GM18499 (cell line): ENCODE measurements around the gene SCYGR2.

ENCODE experiments used
- ATAC-seq: cut with Tn5 transposase; IDR thresholded peaks from one replicate; pipeline ENCODE4 v1.9.1; 2021; ENCODE audit warnings: moderate number of reproducible peaks; ENCODE audit not compliant: insufficient read depth, unreplicated experiment

Gene SCYGR2

GRCh38 chr2:227612546-227613271 lies 14.0 kb downstream of the SCYGR2 start:
- no peak for ATAC-seq

GRCh38 chr2:227613272-227613660 lies 14.6 kb downstream of the SCYGR2 start:
- ATAC-seq = no peak

- ATAC-seq = no peak
These were observed 15.6 kb downstream of the SCYGR2 start for GRCh38 chr2:227614246-227614645.

DNA sequence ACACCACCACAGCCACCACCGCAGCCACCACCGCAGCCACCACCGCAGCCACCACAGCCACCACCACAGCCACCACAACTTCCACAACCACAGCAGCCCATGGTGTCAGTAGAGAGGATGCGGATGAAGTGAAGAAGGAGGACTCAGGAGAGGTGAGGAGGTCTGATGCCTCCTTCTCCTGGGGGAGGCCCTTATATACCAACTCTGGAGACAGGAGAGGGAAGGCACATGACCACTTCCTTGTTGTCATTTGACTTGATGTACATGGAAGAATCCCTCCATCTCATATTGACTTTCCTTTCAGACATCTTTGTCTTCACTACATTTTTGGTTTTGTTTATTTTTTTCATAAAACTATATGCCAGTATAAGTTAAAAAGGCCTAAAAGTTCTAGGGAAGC lies 16.0 kb downstream of the SCYGR2 start, which contains the start of gene SCYGR3:
Gene SCYGR3, minus strand, starts transcription at position 101 of the 400 bp plus-strand sequence. Its CDS starts 0 bp downstream, at position 101.
- ATAC-seq = no peak

DNA sequence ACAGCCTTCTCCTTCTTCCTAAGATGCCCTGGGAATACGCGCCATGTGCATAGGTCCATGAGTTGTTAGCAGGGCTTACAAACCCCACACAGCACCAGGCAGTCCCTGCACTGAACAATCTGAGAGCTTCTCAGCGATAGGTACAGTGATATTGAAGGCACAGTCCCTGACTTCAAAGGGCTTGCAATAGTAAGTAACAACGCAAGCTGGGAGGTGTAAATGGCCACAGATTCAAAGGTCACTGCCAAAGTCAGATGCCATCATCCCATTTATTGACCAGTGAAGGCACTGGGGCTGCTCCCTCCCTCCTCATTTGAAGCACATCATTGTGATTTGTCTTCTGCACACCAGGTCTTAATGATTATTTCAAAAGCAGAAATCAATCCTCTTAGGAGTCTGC lies 16.5 kb downstream of the SCYGR2 start:
- no peak for ATAC-seq

GRCh38 chr2:227615906-227616305 lies 17.2 kb downstream of the SCYGR2 start:
- ATAC-seq = no peak

- ATAC-seq = no peak
These were observed 17.9 kb downstream of the SCYGR2 start for GRCh38 chr2:227616631-227617030.

DNA sequence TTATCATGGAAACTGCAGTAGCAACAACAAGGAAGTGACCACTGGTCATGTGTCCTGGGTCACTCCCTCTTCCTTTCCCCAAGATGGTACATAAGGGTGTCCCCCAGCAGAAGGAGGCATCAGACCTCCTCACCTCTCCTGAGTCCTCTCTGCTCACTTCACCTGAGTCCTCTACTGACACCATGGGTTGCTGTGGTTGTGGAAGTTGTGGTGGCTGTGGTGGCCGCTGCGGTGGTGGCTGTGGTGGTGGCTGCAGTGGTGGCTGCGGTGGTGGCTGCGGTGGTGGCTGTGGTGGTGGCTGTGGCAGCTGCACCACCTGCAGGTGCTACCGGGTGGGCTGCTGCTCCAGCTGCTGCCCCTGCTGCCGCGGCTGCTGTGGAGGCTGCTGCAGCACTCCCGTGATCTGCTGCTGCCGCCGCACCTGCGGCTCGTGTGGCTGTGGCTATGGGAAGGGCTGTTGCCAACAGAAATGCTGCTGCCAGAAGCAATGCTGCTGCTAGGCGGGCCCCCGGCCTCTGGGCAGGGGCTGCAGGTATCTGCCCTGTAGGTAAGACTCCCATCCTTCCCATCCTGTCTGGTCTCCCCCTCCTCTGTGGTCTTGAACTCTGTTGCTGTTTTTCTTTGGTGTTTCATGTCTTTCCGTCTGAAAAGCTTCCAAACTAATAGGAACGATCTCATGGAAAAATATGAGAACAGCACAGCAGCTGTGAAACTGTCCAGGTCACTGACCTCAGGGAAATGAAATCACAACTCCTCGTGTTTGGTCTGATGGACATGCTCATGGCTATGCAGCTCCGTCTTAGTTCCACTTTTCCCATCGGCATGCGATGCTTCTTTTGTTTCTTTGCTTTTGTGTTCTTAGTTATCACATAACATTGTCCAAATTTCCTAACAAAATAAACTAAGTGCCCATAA lies 18.9 kb downstream of the SCYGR2 start, which contains the start of gene SCYGR4:
Gene SCYGR4, plus strand, starts transcription at position 183 of the 915 bp plus-strand sequence. Its CDS starts 0 bp downstream, at position 183.
- ATAC-seq = no peak

DNA sequence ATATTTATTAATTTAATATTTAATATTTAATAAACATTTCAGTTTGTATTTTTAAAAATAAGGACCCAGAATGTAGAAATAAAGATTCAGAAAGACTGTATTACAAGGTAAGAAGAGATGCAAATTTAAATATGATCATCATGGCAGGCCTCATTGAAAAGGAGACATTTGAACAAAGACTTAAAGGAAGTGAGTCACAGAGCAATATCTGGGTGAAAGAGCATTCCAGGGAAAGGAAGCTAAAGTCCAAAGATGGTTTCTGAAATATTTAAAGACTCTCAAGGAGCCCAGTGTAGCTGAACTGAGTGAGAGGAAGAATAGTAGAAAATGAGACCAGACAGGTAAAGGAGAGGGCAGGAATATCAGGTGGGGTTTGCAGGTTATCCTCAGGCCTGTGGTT lies 24.5 kb downstream of the SCYGR2 start:
- ATAC-seq = no peak

DNA sequence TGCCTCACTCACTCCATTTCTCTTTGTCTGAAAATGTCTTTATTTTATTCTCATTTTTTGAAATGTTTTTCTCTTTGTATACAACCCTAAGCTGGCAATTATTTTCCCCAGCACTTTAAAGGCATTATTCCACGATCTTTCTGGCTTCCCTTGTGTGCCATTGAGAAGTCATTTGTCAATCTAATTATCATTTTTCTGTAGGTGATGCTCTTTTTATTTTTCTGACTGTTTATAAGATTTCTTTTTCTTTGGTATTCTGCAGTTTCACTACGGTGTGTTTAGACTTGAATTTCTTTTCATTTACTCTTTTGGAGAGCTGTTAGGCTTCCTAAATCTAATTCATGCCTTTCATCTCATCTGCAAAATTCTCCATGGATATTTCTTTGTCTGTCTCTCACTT lies 26.7 kb downstream of the SCYGR2 start:
- ATAC-seq = no peak

- no peak for ATAC-seq
These were observed 28.0 kb downstream of the SCYGR2 start for GRCh38 chr2:227626580-227627151.

GRCh38 chr2:227627769-227628168 lies 29.1 kb downstream of the SCYGR2 start:
- peak; percentile 87 for ATAC-seq

GRCh38 chr2:227629435-227629834 lies 30.7 kb downstream of the SCYGR2 start:
- ATAC-seq = no peak

DNA sequence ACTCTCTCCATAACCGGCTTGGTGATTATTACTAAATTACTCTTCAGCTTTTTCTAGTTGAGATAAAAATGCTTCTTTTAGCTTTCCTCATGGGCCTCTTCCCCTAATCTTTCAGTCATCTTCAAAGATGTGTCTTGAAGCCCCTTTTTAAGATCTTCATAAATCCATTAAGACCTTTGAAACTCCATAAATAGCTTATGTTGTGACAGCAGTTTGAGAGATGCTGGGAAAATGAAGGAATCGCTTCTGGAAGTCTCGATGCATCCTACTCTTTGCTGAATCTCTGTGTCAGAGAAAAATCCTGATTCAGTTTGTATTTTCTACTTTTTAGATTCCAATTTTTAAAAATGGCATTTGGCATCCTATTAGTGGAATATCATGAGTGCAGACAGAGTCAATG lies 31.6 kb downstream of the SCYGR2 start:
- no peak for ATAC-seq

GRCh38 chr2:227632827-227633226 lies 34.1 kb downstream of the SCYGR2 start:
- ATAC-seq = no peak

GRCh38 chr2:227634201-227634600 lies 35.5 kb downstream of the SCYGR2 start:
- ATAC-seq = no peak

DNA sequence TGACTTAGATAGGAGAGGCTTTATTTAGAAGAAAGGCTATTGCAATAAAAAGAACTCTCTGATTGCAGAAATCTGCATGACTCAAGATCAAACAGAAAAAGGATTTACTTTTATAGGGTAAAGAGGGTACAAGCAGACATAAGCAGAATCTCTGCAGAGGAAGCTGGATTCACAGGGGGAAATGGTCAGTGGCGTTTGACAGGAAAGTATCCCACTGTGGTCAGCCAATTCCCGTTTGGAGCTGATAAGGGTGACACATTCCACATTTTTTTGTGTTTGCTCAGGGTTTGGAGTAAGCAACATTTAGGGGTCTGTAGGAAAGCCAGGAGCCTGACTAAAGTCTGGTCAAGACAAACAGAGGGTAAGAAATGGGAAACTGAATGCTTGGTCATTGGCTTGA lies 44.0 kb downstream of the SCYGR2 start:
- no peak for ATAC-seq

DNA sequence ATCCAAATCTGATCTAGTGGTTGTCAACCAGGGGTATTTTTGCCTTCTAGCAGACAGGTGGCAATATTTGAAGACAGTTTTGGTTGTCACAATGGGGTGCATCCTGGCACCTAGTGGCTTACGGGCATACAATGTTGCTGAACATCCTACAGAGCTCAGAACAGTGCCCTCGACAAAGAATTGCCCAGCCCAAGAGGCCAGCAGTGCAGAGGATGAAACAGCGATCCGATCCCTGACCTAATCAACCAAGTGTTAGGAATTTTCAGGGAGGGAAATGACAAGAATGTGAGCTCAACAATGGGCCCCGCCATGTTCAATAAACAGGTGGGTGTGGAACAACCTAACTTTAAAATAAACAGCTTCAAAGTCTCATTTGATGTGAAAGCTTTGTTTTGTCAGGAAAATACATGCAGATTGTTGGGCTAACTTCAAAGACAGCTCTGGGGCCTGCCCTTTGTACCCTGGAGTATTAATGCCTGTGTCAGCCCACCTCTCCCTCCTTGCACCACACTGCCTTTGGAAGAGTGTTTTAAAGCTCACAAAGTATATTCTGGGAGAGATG lies 45.4 kb downstream of the SCYGR2 start:
- no peak for ATAC-seq
